ENCODE results near the gene JKAMP.
A peak's percentile ranks its signal among the peaks of the same experiment; 100 is the strongest.

Gene JKAMP

GRCh38 chr14:59482541-59483331 lies 1.6 kb upstream of the JKAMP start:
- DNase-seq (ENCODE audit: extremely low spot score): no peak
- POLR2A ChIA-PET: interaction anchor here (1.2 to 2.1 kb wide), 5 partner anchors 7 to 293 kb away, joined by 3 to 15 read pairs (median 7); no protein-coding TSS in a partner anchor
- CTCF ChIA-PET: interaction anchor here (1.3 to 2.0 kb wide), 4 partner anchors 9 to 94 kb away, joined by 3 to 15 read pairs (median 4); partner anchors contain the start of gene CCDC175
- TF ChIP-seq, protein P1, sequence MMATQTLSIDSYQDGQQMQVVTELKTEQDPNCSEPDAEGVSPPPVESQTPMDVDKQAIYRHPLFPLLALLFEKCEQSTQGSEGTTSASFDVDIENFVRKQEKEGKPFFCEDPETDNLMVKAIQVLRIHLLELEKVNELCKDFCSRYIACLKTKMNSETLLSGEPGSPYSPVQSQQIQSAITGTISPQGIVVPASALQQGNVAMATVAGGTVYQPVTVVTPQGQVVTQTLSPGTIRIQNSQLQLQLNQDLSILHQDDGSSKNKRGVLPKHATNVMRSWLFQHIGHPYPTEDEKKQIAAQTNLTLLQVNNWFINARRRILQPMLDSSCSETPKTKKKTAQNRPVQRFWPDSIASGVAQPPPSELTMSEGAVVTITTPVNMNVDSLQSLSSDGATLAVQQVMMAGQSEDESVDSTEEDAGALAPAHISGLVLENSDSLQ (IDR thresholded peaks at IDR 0.05): no peak

DNA sequence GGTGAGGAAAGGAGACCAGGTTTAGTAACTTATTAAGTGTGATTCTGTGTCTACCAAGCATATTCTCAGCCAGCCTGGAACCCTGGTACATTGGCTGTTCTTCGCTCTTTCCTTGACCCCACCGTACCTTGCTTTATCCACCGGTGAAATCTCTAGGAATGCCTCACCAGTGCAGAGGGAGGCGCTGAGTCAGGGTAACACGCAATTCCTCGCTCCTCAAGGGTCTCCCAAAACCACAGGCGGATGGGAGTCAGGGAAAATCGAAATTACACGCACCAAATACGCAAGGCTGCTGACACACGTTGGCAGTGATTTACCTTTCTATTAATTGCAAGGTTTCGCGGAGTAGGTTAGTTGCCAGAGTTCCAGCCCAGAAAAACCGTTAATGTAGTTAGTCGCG lies 954 bp upstream of the JKAMP start:
- CTCF ChIA-PET: interaction anchor here (0.7 to 2.0 kb wide), 6 partner anchors 10 to 414 kb away, joined by 3 to 15 read pairs (median 4); partner anchors contain the start of gene CCDC175
- TF ChIP-seq FOXA1 (IDR thresholded peaks at IDR 0.05) (no peak), SUZ12 (IDR thresholded peaks at IDR 0.05) (no peak), L3MBTL2 (conservative IDR thresholded peaks at IDR 0.05) (no peak)
- DNase-seq (ENCODE audit: extremely low spot score): peak; percentile 19
- POLR2A ChIA-PET: interaction anchor here (1.1 to 2.1 kb wide), 13 partner anchors 8 to 387 kb away, joined by 3 to 15 read pairs (median 5); partner anchors contain the start of genes CCDC175, DAAM1 and RTN1

GRCh38 chr14:59484639-59485175 lies 390 bp downstream of the JKAMP start:
- CTCF ChIA-PET: interaction anchor here (0.8 to 2.0 kb wide), 6 partner anchors 11 to 92 kb away, joined by 3 to 15 read pairs (median 4); partner anchors contain the start of gene CCDC175
- TF ChIP-seq TARDBP (IDR thresholded peaks at IDR 0.05): no peak
- TF ChIP-seq, protein P1 (IDR thresholded peaks at IDR 0.05): peak; percentile 7; the same call in 1 of the 2 replicates
- no peak for DNase-seq (ENCODE audit: extremely low spot score)
- POLR2A ChIA-PET: interaction anchor here (0.7 to 2.1 kb wide), 20 partner anchors 8 to 764 kb away, joined by 3 to 15 read pairs (median 4); partner anchors contain the start of genes CCDC175, DAAM1 and PPM1A

DNA sequence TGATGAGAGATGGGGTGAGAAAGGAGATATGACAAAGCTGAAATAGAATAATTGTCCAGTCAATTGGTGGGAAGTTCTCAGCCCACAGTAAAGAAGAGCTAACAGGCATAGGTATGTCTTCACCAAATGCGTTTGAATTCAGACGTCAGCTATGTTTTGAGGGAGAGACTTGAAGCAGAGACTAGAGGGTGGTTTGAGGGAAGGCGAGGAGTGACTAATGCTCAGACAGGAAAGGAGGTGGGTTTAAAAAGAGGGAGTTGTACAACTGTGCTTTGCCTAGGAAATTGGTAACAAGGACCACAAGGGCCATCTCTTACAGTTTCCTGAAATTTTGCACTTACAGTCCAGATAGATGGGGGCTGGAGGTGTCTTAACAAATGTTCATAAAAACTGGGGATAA lies 6.4 kb downstream of the JKAMP start:
- TF ChIP-seq NFRKB (IDR thresholded peaks at IDR 0.05) (no peak), BHLHE40 (IDR thresholded peaks at IDR 0.05; ENCODE audit: borderline replicate concordance) (no peak), HDGF (IDR thresholded peaks at IDR 0.05; ENCODE audit: borderline replicate concordance) (no peak), TARDBP (IDR thresholded peaks at IDR 0.05) (no peak), L3MBTL2 (conservative IDR thresholded peaks at IDR 0.05) (no peak), FOXA1 (IDR thresholded peaks at IDR 0.05) (no peak), FOXM1 (IDR thresholded peaks at IDR 0.05; ENCODE audit: borderline replicate concordance) (no peak), ZNF384 (IDR thresholded peaks at IDR 0.05) (no peak)
- POLR2A ChIA-PET: no interaction called here
- CTCF ChIA-PET: no interaction called here
- DNase-seq (ENCODE audit: extremely low spot score): no peak

GRCh38 chr14:59492384-59492783 lies 8.1 kb downstream of the JKAMP start:
- POLR2A ChIA-PET: interaction anchor here (0.8 kb wide), 1 partner anchor 8 kb away, joined by 3 read pairs; the partner anchor contains the start of genes JKAMP and L3HYPDH
- CTCF ChIA-PET: no interaction called here
- DNase-seq (ENCODE audit: extremely low spot score): no peak
- TF ChIP-seq ARNT (IDR thresholded peaks at IDR 0.05): no peak
- TF ChIP-seq FOXK2 (IDR thresholded peaks at IDR 0.05): no peak
- TF ChIP-seq ZNF384 (IDR thresholded peaks at IDR 0.05): no peak
- TF ChIP-seq TARDBP (IDR thresholded peaks at IDR 0.05): no peak
- TF ChIP-seq LEF1 (IDR thresholded peaks at IDR 0.05; ENCODE audit: borderline replicate concordance): no peak
- TF ChIP-seq FOXM1 (IDR thresholded peaks at IDR 0.05; ENCODE audit: borderline replicate concordance): no peak
- TF ChIP-seq FOXA1 (IDR thresholded peaks at IDR 0.05): no peak
- TF ChIP-seq BHLHE40 (IDR thresholded peaks at IDR 0.05; ENCODE audit: borderline replicate concordance): no peak
- no peak for TF ChIP-seq NFRKB (IDR thresholded peaks at IDR 0.05)
- no peak for TF ChIP-seq ELF4 (IDR thresholded peaks at IDR 0.05)
- TF ChIP-seq CTBP1 (IDR thresholded peaks at IDR 0.05; ENCODE audit: borderline replicate concordance): no peak

GRCh38 chr14:59500732-59501131 lies 16.4 kb downstream of the JKAMP start:
- CTCF ChIA-PET: interaction anchor here (0.6 to 1.6 kb wide), 2 partner anchors 11 to 76 kb away, joined by 3 to 4 read pairs; no protein-coding TSS in a partner anchor
- DNase-seq (ENCODE audit: extremely low spot score): no peak
- POLR2A ChIA-PET: interaction anchor here (1.0 kb wide), 1 partner anchor 17 kb away, joined by 4 read pairs; the partner anchor contains the start of genes JKAMP and L3HYPDH
- TF ChIP-seq BHLHE40 (IDR thresholded peaks at IDR 0.05; ENCODE audit: borderline replicate concordance) (no peak), ARNT (IDR thresholded peaks at IDR 0.05) (no peak), HDGF (IDR thresholded peaks at IDR 0.05; ENCODE audit: borderline replicate concordance) (no peak), CTBP1 (IDR thresholded peaks at IDR 0.05; ENCODE audit: borderline replicate concordance) (no peak), LEF1 (IDR thresholded peaks at IDR 0.05; ENCODE audit: borderline replicate concordance) (no peak), FOXA1 (IDR thresholded peaks at IDR 0.05) (no peak), TARDBP (IDR thresholded peaks at IDR 0.05) (no peak), FOXK2 (IDR thresholded peaks at IDR 0.05) (no peak), FOXM1 (IDR thresholded peaks at IDR 0.05; ENCODE audit: borderline replicate concordance) (no peak), SP1 (IDR thresholded peaks at IDR 0.05) (no peak), ELF4 (IDR thresholded peaks at IDR 0.05) (no peak), ZNF384 (IDR thresholded peaks at IDR 0.05) (no peak)

- POLR2A ChIA-PET: interaction anchor here (1.7 kb wide), 1 partner anchor 19 kb away, joined by 7 read pairs; the partner anchor contains the start of genes JKAMP and L3HYPDH
- no peak for DNase-seq (ENCODE audit: extremely low spot score)
- CTCF ChIA-PET: interaction anchor here (2.1 kb wide), 1 partner anchor 73 kb away, joined by 9 read pairs; the partner anchor contains the start of gene CCDC175
- no peak for TF ChIP-seq FOXA1 (IDR thresholded peaks at IDR 0.05)
- no peak for TF ChIP-seq SP1 (IDR thresholded peaks at IDR 0.05)
- TF ChIP-seq NFRKB (IDR thresholded peaks at IDR 0.05): no peak
- no peak for TF ChIP-seq CTBP1 (IDR thresholded peaks at IDR 0.05; ENCODE audit: borderline replicate concordance)
- no peak for TF ChIP-seq ARNT (IDR thresholded peaks at IDR 0.05)
These were observed 18.9 kb downstream of the JKAMP start for GRCh38 chr14:59503256-59503655.

All from HEK293T (cell line).